CD4-positive, alpha-beta T cell treated with Interleukin-10 for 1 hour (primary cell): ENCODE data around the gene PRKACB.
"Not testable (repeated sequence)": the region's sequence is repeated elsewhere in the genome, so short reads cannot be mapped to it uniquely, and the experiment has no call there.

Experiments
- DNase-seq: peaks from one replicate; pipeline ENCODE4 v3.0.0-alpha.2; 2020

The PRKACB gene

DNA sequence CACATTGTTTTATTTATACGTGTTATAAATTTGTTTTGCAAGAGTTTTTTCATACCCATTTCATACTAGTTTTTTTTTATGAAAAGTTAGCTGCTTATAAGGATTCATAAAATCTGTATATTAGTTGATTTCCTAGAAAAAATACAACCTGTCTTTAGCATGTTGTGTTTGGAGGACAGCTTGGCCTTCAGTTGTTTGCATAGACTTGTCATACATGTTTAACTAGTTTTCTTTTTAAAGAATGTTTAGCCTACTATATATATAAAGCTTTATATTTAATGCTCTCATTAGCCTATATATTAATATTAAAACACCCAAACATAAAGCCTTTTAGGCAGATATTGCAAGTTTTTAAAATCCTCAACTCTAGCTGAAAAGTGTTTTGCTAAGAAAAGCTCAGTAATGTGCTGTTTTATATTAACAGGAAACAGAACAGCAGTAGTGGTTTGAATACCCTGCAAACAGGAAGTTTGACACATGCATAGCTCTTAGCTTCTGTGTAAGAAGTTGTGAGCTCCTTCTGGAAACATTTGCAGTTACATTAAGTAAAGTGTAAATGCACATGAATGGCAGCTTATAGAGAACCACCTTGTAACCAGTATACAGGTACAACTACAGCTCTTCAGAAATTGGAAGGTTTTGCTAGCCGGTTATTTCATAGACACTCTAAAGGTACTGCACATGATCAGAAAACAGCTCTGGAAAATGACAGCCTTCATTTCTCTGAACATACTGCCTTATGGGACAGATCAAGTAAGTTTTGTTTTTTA, at the start of gene PRKACB:
TSS of gene PRKACB (plus strand) at position 476 of the 770 bp plus-strand sequence. CDS start at position 567, 91 bp downstream.
- peak; percentile 71 for DNase-seq

DNA sequence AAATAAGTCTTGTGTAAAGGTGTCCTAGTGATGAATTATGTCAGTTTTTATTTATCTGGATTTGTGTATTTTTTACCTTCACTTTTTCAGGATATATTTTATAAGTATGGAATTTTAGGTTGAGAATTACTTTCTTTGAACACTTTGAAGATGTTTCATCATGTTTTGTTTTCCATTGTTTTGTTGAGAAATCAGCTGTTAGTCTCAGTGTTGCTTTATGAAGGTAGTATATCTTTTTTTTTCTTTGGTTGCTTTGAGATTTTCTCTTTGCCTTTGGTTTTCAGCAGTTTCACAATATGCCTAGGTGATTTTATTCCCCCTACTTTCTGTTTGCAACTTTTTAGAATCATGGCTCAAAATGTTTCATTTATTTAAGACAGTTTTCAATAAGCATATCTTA, 48.8 kb upstream of the PRKACB start:
- DNase-seq: no peak

DNA sequence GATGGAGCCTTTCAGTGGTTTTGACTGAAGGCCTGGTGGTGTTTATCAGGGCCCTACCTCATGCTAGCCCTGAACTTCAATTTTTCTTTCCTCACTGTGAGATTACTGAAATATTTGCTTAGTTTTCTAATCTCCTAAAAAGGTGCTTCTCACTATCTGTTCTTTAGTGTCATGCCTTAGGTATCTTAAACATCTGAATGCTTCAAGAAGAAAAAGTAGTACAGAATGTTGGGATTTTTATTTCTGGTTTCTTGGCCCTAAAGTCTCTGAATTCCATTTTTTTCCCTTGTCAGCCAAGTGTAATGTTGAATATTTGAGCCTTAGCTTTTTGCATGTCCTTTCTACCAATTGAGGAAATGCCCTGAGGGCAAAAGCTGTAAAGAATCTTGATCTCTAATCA, 47.9 kb upstream of the PRKACB start:
- DNase-seq: no peak

DNA sequence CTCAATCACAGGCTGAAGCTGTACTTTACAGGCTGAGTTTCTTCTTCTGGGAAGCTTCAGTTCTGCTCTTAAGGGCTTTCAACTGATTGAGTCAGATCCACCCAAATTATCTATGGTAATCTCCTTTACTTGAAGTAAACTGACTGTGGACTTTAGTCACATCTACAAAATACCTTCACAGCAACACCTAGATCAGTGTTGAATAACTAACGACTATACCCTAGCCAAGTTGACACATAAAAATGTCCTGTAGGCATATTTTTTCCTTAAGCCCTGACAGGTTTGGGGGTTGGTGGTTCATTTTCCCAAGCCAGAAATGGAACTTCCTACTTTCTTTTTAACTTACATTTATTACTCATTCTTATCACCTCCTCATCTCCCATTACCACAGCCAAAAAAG, 42.9 kb upstream of the PRKACB start:
- no peak for DNase-seq

DNA sequence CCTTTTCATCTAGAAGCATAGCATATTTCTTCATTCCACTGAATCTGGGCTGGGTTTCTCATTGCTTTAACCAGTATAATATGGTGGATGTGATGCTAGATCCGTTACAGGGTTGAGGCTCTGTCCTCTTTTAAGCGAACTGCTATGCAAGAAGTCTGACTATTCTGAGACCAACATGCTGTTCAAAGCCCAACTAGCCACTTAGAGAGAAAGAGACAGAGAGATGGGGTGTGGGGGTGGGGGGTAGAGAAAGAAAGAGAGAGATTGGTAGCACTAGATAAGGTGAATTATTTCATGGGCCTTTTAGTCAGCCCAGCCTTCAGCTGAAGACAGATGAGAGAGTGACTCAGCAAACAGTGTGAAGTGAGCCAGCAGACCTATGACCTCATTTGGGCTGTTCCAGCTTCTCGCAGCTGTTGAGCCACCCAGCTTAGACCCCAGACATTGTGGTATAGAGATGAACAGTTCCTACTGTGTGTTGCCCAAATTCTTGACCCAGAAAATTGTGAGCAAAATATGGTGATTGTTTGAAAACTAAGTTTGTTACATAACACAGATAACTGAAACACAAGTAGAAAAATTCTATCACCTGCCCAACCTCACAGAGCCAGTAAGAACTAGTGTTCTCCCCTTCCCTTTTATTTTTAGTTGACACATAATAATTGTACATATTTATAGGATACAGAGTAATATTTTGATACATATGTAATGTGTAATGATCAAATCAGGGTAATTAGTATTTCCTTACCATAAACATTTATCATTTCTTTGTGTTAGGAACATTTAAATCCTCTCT, 40.7 kb upstream of the PRKACB start:
- DNase-seq: no peak

DNA sequence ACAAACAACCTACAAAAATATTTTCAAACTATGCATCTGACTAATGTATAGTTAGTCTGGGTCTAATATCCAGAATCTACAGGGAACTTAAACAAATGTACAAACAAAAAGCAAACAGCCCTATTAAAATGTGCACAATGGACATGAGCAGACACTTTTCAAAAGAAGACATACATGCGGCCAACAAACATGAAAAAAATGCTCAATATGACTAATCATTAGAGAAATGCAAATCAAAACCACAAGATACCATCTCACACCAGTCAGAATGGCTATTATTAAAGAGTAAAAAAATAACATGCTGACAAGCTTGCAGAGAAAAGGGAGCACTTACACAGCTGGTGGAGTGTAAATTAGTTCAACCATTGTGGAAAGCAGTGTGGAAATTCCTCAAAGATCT, 36.5 kb upstream of the PRKACB start:
- DNase-seq: not testable (repeated sequence)

DNA sequence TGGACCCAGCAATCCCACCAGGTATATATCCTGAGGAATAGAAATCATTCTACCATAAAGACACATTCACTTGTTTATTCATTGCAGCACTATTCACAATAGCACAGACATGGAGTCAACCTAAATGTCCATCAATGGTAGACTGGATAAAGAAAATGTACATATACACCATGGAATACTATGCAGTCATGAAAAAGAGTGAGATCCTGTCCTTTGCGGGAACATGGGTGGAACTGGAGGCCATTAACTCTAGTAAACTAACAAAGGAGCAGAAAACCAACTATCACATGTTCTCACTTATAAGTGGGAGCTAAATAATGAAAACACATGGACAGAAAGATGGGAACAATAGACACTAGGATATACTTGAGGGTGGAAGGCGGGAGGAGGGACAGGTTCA, 36.1 kb upstream of the PRKACB start:
- no peak for DNase-seq

DNA sequence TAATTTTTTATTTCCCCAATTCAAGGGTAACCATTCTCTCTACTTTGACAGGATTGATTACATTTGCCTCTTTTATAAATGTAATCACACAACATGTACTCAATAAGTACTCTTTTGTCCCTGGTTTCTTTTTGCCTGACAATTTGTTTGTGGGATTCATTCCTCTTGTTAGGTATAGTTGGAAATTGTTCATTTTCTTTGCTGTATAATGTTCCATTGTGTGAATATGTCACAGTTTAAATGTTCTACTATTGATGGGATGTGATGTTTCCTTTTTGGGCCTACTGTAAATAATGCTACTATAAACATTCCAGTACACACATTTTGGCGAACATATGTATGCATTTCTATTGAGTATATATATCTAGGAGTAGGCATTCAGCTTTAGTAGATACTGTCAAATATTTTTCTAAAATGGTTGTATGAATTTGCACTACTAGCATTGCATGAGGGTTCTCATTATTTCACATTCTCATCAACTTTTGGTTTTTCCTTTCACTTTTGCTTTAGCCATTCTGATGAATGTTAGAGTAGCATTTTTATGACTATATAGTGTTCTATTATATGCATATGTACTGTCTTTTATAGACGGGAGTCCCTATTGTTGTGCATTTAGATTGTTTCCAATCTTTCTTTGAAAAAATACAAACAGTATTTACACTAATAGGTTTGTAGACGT, 35.0 kb upstream of the PRKACB start:
- DNase-seq: no peak

DNA sequence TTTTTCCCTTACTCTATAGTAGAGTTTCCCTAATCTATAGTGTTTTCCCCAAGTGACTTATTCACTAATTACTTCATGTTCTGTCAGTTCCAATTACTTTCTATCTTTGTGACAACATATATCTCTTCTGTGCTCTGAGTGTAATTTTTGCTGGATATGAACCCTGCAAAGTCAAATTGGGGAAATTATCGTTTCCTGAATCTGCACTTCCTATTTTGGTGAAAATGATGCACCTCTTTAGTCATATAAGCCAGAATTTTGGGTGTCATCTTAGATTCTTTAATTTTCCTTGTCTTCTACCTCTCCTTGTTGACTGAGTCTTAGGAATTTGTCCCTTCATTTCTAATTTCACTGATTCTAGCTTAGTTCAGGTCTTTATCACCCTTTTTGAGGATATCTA, 33.4 kb upstream of the PRKACB start:
- no peak for DNase-seq

DNA sequence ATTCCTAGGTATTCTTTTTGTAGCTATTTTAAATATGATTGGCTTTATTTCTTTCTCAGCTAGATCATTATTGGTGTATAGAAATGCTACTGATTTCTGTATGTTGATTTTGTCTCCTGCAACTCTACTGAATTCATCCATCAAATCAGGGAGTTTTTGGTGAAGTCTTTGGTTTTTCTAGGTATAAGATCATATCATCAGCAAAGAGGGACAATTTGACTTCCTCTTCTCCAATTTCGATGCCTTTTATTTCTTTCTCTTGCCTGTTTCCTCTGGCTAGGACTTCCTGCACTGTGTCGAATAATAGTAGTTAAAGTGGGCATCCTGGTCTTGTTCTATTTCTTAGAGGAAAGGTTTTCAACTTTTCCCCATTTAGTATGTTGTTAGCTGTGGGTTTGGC, 27.5 kb upstream of the PRKACB start:
- DNase-seq: no peak

DNA sequence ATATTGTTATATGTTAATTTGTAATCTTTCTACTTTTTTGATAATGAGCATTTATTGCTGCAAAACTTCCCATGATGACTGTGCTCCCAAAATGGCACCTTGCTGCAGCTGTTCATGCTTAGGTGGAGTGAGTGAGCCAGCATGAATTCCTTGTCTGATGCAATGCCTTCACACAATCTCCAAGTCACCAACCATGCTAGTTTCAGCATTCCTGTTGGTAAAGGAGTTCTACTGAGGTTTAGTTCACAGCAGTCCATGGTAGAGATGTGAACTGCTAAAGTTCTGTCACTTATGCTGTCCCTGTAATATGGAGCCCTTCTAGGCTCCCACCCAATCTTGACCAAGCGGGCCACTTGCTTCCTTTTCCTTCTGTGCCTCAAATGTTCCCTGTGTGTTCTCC, 26.2 kb upstream of the PRKACB start:
- no peak for DNase-seq

DNA sequence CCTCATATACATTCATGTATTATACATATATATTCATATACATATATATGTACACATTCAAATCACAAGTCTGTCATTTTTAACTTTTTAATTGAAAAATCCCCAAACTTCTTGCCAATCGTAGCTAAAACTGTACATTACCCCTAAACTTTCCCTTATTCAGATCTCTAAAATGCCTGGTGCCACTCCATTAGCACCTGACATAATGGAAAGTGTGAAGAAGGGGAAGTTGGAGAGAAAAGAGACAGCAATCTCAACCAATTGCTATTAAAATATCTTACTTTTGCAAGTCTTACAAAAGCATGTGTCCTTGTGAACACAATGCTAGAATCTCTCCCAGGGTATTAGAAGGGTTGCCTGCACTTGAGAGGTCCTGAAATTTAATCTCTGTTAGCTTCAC, 22.7 kb upstream of the PRKACB start:
- DNase-seq: no peak

DNA sequence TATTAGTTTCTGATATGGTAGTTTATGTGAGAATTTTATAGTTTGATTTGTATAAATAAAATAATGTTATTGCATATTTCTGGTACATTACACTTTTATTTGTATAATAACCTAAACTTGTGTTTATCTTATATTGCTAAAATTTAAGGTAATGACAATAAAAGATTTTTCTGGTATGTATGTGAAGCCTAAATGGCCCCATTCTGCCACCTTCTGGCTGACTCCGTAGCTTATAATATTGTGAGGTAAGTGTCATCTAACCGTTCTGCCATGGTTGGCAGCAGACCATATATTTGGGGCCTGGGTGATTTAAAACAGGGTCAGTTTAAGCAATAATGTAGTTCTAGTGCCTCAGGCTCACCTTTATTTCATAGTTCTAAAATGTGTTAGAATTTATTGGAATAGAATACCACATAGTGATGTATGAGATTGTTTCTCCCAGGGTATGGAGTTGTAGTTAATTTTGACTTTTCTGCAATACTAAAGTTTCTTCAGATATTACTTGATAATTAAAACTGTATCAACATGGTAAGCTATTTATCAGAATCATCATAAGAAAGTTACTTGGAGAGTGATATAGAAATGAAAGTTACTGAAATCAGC, 21.2 kb upstream of the PRKACB start:
- peak; percentile 65 for DNase-seq

DNA sequence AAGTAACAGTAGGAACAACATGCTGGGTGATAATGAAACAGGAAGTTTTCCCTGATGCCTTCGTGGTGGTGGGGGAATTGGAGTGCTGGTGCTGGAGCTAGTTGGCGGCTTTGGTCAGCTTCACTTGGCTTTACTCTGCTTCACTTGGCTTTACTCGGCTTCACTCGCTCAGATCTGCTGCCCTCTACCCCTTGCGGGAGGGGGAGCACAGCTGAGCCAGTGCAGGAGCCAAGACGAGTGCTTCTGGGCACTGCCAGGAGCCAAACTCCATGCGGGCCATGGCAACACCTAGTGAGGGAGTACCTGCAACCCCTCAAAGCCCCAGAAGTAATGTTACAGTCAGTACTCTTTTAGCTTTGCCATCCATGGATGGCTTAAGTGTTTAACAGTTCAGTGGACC, 10.6 kb upstream of the PRKACB start:
- no peak for DNase-seq

DNA sequence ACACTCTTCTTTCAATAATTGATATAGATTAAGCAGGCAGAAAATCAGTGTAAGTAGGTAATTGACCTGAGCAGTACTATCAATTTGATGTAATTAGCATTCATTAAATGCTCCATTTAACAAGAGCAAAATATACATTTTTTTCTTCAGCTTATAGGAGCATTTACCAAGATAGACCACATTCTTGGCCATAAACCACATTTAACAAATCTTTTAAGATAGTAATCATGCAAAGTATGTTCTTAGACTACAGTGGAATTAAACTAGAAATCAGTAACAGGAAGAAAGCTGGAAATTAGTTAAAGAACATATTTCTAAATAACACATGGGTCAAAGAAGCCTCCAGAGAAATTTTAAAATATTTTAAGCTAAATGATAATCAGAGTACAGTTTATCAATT, 8.7 kb upstream of the PRKACB start:
- no peak for DNase-seq

DNA sequence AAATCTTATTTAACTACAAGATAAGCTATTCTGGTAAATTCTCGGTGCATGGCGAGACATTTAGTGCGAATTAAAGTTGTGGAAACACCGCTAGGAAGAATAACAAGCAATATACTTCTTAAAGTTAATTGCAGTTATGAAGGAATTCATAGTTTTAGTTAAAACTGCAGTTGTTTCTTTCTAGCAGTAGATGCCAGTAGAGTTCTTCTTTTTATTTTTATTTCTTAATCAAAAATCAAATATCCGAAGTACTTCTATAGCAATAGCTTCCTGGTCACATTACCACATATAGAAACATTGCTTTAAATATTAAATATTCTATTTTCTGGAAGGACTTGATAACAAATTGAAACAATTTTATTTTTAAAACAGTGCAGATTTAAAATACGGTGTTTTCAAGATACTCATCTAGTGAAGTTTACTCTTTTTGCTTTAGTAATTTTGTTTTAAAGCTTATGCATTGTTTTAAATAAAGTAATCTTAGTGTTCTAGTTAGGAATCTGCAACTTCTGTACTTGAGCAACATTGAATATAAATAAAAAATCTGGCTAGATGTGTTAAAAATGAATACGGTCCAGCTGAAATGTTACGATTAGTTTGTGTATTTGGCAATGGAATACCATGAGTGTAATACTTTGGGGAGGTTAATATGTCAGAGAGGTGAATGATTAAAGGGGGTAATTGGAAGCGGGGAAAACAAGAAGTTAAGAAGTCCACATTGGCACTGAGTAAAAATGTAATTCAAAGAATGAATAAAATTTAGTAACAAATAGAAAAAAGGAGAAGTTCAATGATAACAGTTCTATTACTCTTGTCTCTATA, 2.7 kb upstream of the PRKACB start:
- peak; percentile 45 for DNase-seq

DNA sequence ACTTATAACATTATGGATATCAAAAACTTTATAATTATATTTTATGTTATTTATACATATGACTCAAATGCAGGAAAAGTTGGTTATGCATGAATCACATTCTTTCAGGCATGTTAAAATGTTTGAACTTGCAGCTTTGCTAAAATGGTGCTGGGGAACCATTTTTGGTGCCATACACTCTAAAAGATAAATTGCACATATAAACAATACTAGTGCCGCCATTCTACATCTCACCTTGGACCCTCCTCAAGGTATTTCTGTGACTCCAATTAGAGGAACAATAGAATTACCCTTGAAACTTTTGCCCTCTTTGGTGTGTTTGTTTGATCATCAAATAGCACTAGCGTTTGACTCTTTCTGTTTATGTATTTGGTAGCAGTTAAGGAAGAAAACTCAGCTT, 997 bp downstream of the PRKACB start:
- peak; percentile 56 for DNase-seq

DNA sequence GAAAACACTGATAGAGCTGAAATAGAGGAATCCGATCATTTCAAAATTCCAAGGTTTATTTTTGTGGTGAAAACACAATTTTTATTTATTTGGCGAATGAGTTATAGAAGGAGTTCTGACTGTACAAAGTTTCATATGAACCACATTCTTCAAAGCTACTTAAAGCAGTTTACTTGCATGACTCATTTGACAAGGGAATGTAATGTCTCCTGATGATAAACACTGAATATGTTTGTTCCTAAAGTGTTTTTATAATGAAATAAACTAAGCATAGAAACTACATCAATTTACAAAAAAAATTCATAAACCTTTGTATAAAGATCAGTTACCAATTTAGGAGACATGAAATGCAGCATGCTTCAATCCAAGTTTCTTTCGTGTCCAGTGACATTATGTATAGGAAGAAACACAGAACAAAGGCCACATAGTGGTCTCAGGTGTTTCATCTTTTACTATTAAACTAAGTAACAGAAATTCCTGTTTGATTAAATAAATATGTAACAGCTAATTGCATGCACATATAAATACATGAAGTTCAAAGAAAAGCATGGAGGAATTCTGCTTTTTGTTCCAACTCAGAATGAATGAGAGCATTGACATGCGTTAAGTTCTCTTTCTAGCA, 2.5 kb downstream of the PRKACB start:
- no peak for DNase-seq

DNA sequence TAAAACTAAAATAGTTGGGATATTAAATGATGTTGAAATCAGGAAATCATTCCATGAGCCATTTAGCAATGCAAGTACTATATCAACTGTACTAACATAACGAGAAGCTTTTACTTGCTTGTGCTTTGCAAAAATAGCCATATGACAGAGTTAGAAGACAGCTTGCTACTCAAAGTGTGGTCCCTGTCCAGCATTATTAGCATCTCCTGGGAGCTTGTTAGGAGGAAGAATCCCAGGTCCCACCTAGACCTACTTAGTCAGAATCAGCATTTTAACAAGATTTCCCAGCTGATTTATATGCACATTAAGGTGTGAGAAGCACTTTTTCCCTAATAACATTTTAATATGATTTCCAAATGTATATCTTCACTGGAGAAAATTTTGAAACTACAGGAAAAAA, 4.7 kb downstream of the PRKACB start:
- DNase-seq: no peak

DNA sequence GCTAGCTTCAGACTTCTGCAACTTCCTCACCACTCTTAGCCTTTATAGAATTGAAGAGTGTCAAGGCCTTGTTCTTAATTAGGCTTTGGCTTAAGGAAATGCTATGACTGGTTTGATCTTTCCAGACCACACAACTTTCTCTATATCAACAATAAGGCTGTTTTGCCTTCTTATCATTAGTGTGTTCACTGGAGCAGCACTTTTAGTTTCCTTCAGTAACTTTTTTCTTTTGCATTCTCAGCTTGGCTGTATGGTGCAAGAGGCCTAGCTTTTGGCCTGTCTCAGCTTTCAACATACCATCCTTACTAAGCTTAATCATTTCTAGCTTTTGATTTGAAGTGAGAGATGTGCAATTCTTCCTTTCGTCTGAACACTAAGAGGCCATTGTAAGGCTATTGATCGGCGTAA, 8.6 kb downstream of the PRKACB start:
- DNase-seq: no peak

DNA sequence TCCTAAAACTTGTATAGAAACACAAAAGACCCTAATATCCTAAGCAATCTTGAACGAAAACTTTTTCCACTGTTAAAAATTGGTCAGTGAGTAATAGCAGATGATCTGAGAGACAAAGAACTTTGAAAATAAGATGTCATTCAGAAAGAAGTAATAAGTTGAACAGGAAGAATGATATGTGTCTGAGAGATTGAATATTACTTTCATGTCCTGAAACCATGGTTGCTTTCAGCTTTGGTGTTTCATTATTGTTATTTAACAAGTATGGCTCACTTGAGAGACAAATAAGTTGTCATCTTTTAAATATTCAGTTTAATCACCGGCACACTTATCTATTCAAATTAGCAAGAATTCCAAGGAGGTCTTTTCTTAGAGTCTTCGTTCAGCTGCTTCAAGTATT, 11.4 kb downstream of the PRKACB start:
- DNase-seq: no peak

DNA sequence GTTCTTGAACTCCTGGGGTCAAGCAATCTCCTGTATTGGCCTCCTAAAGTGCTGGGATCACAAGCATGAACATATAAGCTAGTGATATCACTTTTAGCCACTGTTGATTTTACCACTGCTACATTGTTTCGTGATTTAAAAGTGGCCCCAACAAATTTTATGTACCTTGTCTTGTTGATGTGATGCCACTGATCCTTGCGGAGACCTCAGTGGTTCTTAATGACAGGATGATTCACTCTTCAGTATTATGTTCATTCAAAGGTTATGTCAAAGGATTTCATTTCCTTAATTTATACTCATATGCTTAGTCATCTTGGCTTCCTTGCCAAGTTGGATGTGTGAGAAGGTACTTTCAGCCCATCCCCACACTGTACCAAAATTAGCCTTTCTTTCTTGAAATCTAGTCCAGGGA, 12.1 kb downstream of the PRKACB start:
- DNase-seq: no peak
